ENCODE results near the gene LRRC3. TPM values are rescaled to one million over a fixed set of nuclear protein-coding genes. Genes with fewer than 3 reads are reported as not detected.

LRRC3 gene
- total and polyA plus RNA-seq, 7 donors, result 0.08 to 1.1 (median 0.22) TPM

GRCh38 chr21:44450402-44450801 is 4.9 kb upstream of the LRRC3 start:
- DNase-seq, result no peak
- H3K36me3 ChIP-seq (ENCODE audit: insufficient read depth in 1 of 2, low read depth in 1 of 2), result no peaks in the 10 kb centered on the region
- peaks cover 14% of the 10 kb centered on the region for H3K9me3 ChIP-seq
- WGBS, 3 donors, result 58 to 66% (median 63%) methylated on average over 14 of the region's 14 CpGs
- TF ChIP-seq, protein P1, sequence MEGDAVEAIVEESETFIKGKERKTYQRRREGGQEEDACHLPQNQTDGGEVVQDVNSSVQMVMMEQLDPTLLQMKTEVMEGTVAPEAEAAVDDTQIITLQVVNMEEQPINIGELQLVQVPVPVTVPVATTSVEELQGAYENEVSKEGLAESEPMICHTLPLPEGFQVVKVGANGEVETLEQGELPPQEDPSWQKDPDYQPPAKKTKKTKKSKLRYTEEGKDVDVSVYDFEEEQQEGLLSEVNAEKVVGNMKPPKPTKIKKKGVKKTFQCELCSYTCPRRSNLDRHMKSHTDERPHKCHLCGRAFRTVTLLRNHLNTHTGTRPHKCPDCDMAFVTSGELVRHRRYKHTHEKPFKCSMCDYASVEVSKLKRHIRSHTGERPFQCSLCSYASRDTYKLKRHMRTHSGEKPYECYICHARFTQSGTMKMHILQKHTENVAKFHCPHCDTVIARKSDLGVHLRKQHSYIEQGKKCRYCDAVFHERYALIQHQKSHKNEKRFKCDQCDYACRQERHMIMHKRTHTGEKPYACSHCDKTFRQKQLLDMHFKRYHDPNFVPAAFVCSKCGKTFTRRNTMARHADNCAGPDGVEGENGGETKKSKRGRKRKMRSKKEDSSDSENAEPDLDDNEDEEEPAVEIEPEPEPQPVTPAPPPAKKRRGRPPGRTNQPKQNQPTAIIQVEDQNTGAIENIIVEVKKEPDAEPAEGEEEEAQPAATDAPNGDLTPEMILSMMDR (IDR thresholded peaks at IDR 0.05), result no peak
- intact Hi-C loops (cut with DNase I), result no loop called here
- ATAC-seq, result no peak
- peaks cover 0 to 42% (median 7%) of the 10 kb centered on the region in 3 donors for H3K27me3 ChIP-seq (ENCODE audit: insufficient read depth in 3 of 3, low read length in 2 of 3)
- H3K4me1 ChIP-seq, result no peaks in the 10 kb centered on the region
- no peak overlapping the region for H3K4me3 ChIP-seq
- no peak overlapping the region for H3K27ac ChIP-seq

GRCh38 chr21:44450999-44451398 is 4.3 kb upstream of the LRRC3 start:
- intact Hi-C loops (cut with DNase I), result no loop called here

DNA sequence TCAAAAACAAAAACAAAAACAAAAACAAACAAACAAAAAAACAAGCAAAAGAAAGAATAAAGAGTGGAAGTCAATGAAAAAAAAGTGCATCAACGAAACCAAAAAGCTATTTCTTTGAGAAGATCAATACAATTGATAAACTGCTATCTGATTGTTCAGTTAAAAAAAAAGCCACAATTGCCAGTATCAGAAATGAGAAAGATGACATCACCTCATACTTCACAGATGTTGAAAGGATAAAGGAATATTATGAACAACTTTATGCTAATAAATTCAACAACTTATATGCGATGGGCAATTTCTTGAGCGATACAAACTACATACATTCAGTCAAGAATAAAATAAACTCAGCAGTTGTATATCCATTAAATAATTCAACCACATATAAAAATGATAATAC is 2.2 kb upstream of the LRRC3 start:
- Histone ChIP-seq H3K9me3 (peaks cover 14% of the 10 kb centered on the region), H3K4me3 (no peak overlapping the region), H3K36me3 (ENCODE audit: insufficient read depth in 1 of 2, low read depth in 1 of 2) (no peaks in the 10 kb centered on the region), H3K27me3 (ENCODE audit: insufficient read depth in 3 of 3, low read length in 2 of 3) (peaks cover 0 to 51% (median 9%) of the 10 kb centered on the region in 3 donors), H3K27ac (no peak overlapping the region), H3K4me1 (no peaks in the 10 kb centered on the region)
- WGBS, 3 donors, result 95 to 96% (median 96%) methylated on average over 3 of the region's 3 CpGs
- intact Hi-C loops (cut with DNase I), result no loop called here
- TF ChIP-seq, protein P1 (IDR thresholded peaks at IDR 0.05), result no peak
- no peak for ATAC-seq
- no peak for DNase-seq

More at GRCh38 chr21:44450999-44451398, 4.3 kb upstream of the LRRC3 start:
- 77 to 86% (median 79%) methylated on average over 14 of the region's 14 CpGs for WGBS, 3 donors
- no peak overlapping the region for H3K4me3 ChIP-seq
- DNase-seq, result peak in 1 of 2 donors; percentile 40
- no peaks in the 10 kb centered on the region for H3K4me1 ChIP-seq
- TF ChIP-seq, protein P1 (IDR thresholded peaks at IDR 0.05), result no peak
- H3K27me3 ChIP-seq (ENCODE audit: insufficient read depth in 3 of 3, low read length in 2 of 3), result peaks cover 0 to 45% (median 8%) of the 10 kb centered on the region in 3 donors
- no peak overlapping the region for H3K27ac ChIP-seq
- no peak for ATAC-seq
- peaks cover 14% of the 10 kb centered on the region for H3K9me3 ChIP-seq
- no peaks in the 10 kb centered on the region for H3K36me3 ChIP-seq (ENCODE audit: insufficient read depth in 1 of 2, low read depth in 1 of 2)

DNA sequence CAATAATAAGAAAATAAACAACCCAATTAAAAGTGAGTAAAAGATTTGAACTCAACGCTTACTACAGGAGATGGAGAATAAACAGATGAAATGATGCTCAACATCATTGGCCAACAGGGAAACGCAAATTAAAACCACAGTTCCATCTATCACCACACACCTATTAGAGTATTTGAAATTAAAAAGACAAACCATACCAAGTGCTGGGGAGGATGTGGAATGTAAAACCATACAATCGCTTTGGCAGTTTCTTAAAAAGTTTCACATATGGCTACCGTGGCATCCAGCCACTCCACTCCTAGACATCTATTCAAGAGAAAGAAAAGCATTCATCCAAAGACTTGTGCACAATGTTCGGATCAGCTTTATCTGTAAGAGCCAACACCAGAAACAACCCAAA is 1.3 kb upstream of the LRRC3 start:
- TF ChIP-seq, protein P1 (IDR thresholded peaks at IDR 0.05), result no peak
- Histone ChIP-seq H3K4me1 (no peaks in the 10 kb centered on the region), H3K4me3 (no peak overlapping the region), H3K27ac (no peak overlapping the region), H3K27me3 (ENCODE audit: insufficient read depth in 3 of 3, low read length in 2 of 3) (peaks cover 0 to 43% (median 10%) of the 10 kb centered on the region in 3 donors), H3K36me3 (ENCODE audit: insufficient read depth in 1 of 2, low read depth in 1 of 2) (no peaks in the 10 kb centered on the region), H3K9me3 (peaks cover 14% of the 10 kb centered on the region)
- no peak for ATAC-seq
- no peak for DNase-seq
- intact Hi-C loops (cut with DNase I), result no loop called here
- 87 to 91% (median 90%) methylated on average over 5 of the region's 5 CpGs for WGBS, 3 donors

All from psoas muscle (tissue), 8 donors.